OCI-LY7 (cell line): ENCODE measurements around the gene FBXO11. TPM values are rescaled to one million over a fixed set of nuclear protein-coding genes. Genes with fewer than 3 reads are reported as not detected.

Experiments
- small RNA-seq: library from RNA; depleted of rRNA; stranded (forward); fragments of <200 nt; gene quantifications from one replicate; pipeline ENCODE3, GENCODE V24; 2014
- total RNA-seq, 2 experiments: library from RNA; depleted of rRNA in 1 of 2; stranded (reverse); fragments of >200 nt in 1 of 2; shearing (Covaris generic) in 1 of 2; gene quantifications; 2 replicates each; pipeline ENCODE4 v1.2.3, GENCODE V29; 2014 to 2022

Gene FBXO11
- total RNA-seq, 2 experiments from 2014 or later = 31.9 to 73.2 TPM

Small RNA genes within 50 kb of the gene (small RNA-seq; reads per million reads assigned to genes)
- gene RF00026 (not detected), gene RPL36AP15 (not detected)

Other genes starting within 250 kb of the FBXO11 start
- 291 and 303 TPM in 2 replicates for gene MSH6, start 123.4 kb downstream of the FBXO11 start, total RNA-seq (2014; rRNA removed; shearing (Covaris generic))
- 525 and 607 TPM in 2 replicates for gene MSH6, start 123.4 kb downstream of the FBXO11 start, total RNA-seq (2022)